GM12875 (cell line): Measurements from ENCODE around the gene SLCO2A1.

ENCODE experiments used
- H3K4me3 ChIP-seq: one replicate; pipeline ENCODE4 v1.5.1; 2011; ENCODE audit warnings: low read depth, low read length, control low read depth
- CTCF ChIP-seq: IDR thresholded peaks from 2 replicates; pipeline ENCODE4 v1.5.1; 2011; ENCODE audit warnings: low read depth, mild to moderate bottlenecking, control low read depth, inconsistent platforms, low read length, moderate library complexity, borderline replicate concordance; ENCODE audit not compliant: insufficient read depth

The SLCO2A1 gene

GRCh38 chr3:134029734-134030378 lies at the start of gene SLCO2A1:
SLCO2A1 (minus strand) TSS chr3:134029925; CDS start chr3:134029802, 123 bp downstream.
- no peak for TF ChIP-seq CTCF
- peak within 1 kb of the TSS; percentile 10 for H3K4me3 ChIP-seq

GRCh38 chr3:134079111-134079547 lies 49.4 kb upstream of the SLCO2A1 start:
- H3K4me3 ChIP-seq, result no peak overlapping the region
- TF ChIP-seq CTCF, result no peak

GRCh38 chr3:134078169-134078831 lies 48.6 kb upstream of the SLCO2A1 start:
- H3K4me3 ChIP-seq, result no peak overlapping the region
- TF ChIP-seq CTCF, result no peak

GRCh38 chr3:134077649-134078161 lies 48.0 kb upstream of the SLCO2A1 start:
- TF ChIP-seq CTCF, result no peak
- H3K4me3 ChIP-seq, result no peak overlapping the region

- no peak for TF ChIP-seq CTCF
- no peak overlapping the region for H3K4me3 ChIP-seq
Observed at GRCh38 chr3:134076851-134077250, 47.1 kb upstream of the SLCO2A1 start.

GRCh38 chr3:134075846-134076245 lies 46.1 kb upstream of the SLCO2A1 start:
- no peak for TF ChIP-seq CTCF
- H3K4me3 ChIP-seq, result no peak overlapping the region

GRCh38 chr3:134075568-134075825 lies 45.8 kb upstream of the SLCO2A1 start:
- H3K4me3 ChIP-seq, result no peak overlapping the region
- no peak for TF ChIP-seq CTCF
